ENCODE results near the gene SYT1.
A peak's percentile ranks its signal among the peaks of the same experiment; 100 is the strongest.

Gene SYT1

GRCh38 chr12:79186506-79186905 is 321.9 kb downstream of the SYT1 start:
- no peak for DNase-seq (ENCODE audit: low read depth)
- TF ChIP-seq CTCF (conservative IDR thresholded peaks at IDR 0.05; ENCODE audit: low read depth, low read length), result no peak
- no peak overlapping the region for H3K4me3 ChIP-seq (ENCODE audit: low read depth, low read length)

GRCh38 chr12:79187032-79187431 is 322.5 kb downstream of the SYT1 start:
- DNase-seq (ENCODE audit: low read depth), result no peak

GRCh38 chr12:79191391-79191790 is 326.8 kb downstream of the SYT1 start:
- no peak for DNase-seq (ENCODE audit: low read depth)
- no peak for TF ChIP-seq CTCF (conservative IDR thresholded peaks at IDR 0.05; ENCODE audit: low read depth, low read length)
- no peak overlapping the region for H3K4me3 ChIP-seq (ENCODE audit: low read depth, low read length)

More at GRCh38 chr12:79187032-79187431, 322.5 kb downstream of the SYT1 start:
- no peak overlapping the region for H3K4me3 ChIP-seq (ENCODE audit: low read depth, low read length)
- TF ChIP-seq CTCF (conservative IDR thresholded peaks at IDR 0.05; ENCODE audit: low read depth, low read length), result no peak

- no peak overlapping the region for H3K4me3 ChIP-seq (ENCODE audit: low read depth, low read length)
- no peak for TF ChIP-seq CTCF (conservative IDR thresholded peaks at IDR 0.05; ENCODE audit: low read depth, low read length)
- peak; percentile 26 for DNase-seq (ENCODE audit: low read depth)
These were observed 330.0 kb downstream of the SYT1 start for GRCh38 chr12:79194595-79194994.

GRCh38 chr12:79199166-79199565 is 334.6 kb downstream of the SYT1 start:
- no peak overlapping the region for H3K4me3 ChIP-seq (ENCODE audit: low read depth, low read length)
- TF ChIP-seq CTCF (conservative IDR thresholded peaks at IDR 0.05; ENCODE audit: low read depth, low read length), result no peak
- no peak for DNase-seq (ENCODE audit: low read depth)

- H3K4me3 ChIP-seq (ENCODE audit: low read depth, low read length), result no peak overlapping the region
- no peak for TF ChIP-seq CTCF (conservative IDR thresholded peaks at IDR 0.05; ENCODE audit: low read depth, low read length)
- DNase-seq (ENCODE audit: low read depth), result no peak
These were observed 335.6 kb downstream of the SYT1 start for GRCh38 chr12:79200176-79200575.

GRCh38 chr12:79203058-79203647 is 338.6 kb downstream of the SYT1 start:
- no peak for TF ChIP-seq CTCF (conservative IDR thresholded peaks at IDR 0.05; ENCODE audit: low read depth, low read length)
- DNase-seq (ENCODE audit: low read depth), result no peak

More at GRCh38 chr12:79203058-79203647, 338.6 kb downstream of the SYT1 start:
- H3K4me3 ChIP-seq (ENCODE audit: low read depth, low read length), result no peak overlapping the region
